ENCODE data around the gene PRR14L.
"Not testable (repeated sequence)": the region's sequence is repeated elsewhere in the genome, so short reads cannot be mapped to it uniquely, and the experiment has no call there.

PRR14L gene

DNA sequence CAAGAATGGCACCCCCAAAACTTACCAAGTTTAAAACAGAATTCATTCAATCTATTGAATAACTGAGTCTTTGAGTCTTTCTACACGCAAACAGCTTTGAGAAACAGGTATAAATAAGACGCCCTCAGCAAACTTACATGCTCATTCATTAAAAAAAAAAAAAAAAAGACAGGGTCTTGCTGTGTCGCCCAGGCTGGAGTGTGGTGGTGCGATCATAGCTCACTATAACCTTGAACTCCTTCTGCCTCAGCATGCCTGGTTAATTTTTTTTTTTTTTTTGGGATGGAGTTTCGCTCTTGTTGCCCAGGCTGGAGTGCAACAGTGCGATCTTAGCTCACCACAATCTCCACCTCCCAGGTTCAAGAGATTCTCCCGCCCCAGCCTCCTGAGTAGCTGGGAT, 6.1 kb downstream of the PRR14L start:
- no peak overlapping the region for H3K4me3 ChIP-seq (ENCODE audit: low read depth, low read length)
- DNase-seq (ENCODE audit: low read depth) = no peak
- TF ChIP-seq CTCF (IDR thresholded peaks at IDR 0.05; ENCODE audit: low read depth, low read length) (no peak), MYC (IDR thresholded peaks at IDR 0.05; ENCODE audit: low read depth, low read length) (no peak), POLR2A (IDR thresholded peaks at IDR 0.05; ENCODE audit: extremely low read depth, insufficient read length) (no peak)

DNA sequence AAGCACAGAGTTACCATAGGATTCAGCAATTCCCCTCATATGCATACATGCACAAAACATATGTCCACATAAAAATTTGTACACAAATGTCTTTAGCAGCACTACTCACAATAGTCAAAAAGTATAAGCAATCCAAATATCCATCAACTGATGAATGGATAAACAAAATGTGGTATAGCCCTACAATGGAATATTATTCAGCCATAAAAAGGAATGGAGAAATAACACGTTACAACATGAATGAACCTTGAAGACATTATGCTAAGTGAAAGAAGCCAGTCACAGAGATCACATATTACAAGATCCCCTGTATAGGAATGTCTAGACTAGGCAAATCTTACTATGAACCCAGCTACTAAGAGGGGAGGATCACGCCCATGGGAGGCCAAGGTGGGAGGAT, 7.2 kb downstream of the PRR14L start:
- no peak for DNase-seq (ENCODE audit: low read depth)
- H3K4me3 ChIP-seq (ENCODE audit: low read depth, low read length) = no peak overlapping the region
- TF ChIP-seq CTCF (IDR thresholded peaks at IDR 0.05; ENCODE audit: low read depth, low read length) (no peak), MAX (IDR thresholded peaks at IDR 0.05; ENCODE audit: low read depth, low read length) (no peak), MYC (IDR thresholded peaks at IDR 0.05; ENCODE audit: low read depth, low read length) (no peak), POLR2A (IDR thresholded peaks at IDR 0.05; ENCODE audit: extremely low read depth, insufficient read length) (no peak)

DNA sequence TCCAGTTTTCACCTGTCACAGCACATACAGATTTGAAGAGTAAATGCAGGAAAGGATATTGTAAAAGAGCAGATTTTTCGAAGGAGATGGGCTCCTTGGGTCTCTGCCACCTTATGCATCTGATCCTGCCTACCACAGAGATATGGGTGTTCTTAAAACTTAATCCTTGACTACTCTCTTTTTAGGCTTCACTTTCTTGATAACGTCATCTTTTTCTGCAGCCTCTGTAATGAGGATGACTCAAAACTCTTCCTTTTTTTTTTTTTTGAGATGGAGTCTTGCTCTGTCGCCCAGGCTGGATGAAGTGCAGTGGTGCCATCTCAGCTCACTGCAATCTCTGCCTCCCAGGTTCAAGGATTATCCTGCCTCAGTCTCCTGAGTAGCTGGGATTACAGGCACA, 7.8 kb downstream of the PRR14L start:
- DNase-seq (ENCODE audit: low read depth) = no peak
- no peak for TF ChIP-seq MAX (IDR thresholded peaks at IDR 0.05; ENCODE audit: low read depth, low read length)
- no peak for TF ChIP-seq MYC (IDR thresholded peaks at IDR 0.05; ENCODE audit: low read depth, low read length)
- no peak for TF ChIP-seq POLR2A (IDR thresholded peaks at IDR 0.05; ENCODE audit: extremely low read depth, insufficient read length)
- no peak for TF ChIP-seq CTCF (IDR thresholded peaks at IDR 0.05; ENCODE audit: low read depth, low read length)
- no peak overlapping the region for H3K4me3 ChIP-seq (ENCODE audit: low read depth, low read length)

GRCh38 chr22:31740314-31740713, 9.6 kb downstream of the PRR14L start:
- DNase-seq (ENCODE audit: low read depth); H3K4me3 ChIP-seq (ENCODE audit: low read depth, low read length): not testable (repeated sequence)

- H3K4me3 ChIP-seq (ENCODE audit: low read depth, low read length) = no peak overlapping the region
- TF ChIP-seq CTCF (IDR thresholded peaks at IDR 0.05; ENCODE audit: low read depth, low read length) (no peak), MYC (IDR thresholded peaks at IDR 0.05; ENCODE audit: low read depth, low read length) (no peak), MAX (IDR thresholded peaks at IDR 0.05; ENCODE audit: low read depth, low read length) (no peak), POLR2A (IDR thresholded peaks at IDR 0.05; ENCODE audit: extremely low read depth, insufficient read length) (no peak)
- no peak for DNase-seq (ENCODE audit: low read depth)
Measured at GRCh38 chr22:31739795-31740201, 10.1 kb downstream of the PRR14L start.

DNA sequence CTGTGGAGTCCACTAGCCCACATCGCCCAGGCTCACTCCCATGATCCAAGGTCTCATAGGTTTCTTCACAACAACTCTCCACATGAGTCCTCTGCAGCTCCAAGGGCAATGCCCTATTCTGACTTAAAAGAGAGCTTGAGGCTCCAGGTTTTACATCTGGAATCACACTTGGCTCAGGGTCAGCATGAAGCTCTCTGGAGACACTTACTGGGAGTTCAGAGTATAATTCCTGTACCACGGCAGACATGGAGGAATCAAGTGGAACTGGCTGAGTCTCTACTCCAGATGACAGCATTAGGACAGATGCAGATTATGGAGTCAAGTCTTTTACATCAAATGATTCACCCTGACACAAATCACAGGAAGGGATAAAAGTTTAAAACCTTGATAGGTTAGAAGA, 11.4 kb downstream of the PRR14L start:
- TF ChIP-seq MYC (IDR thresholded peaks at IDR 0.05; ENCODE audit: low read depth, low read length) = no peak
- TF ChIP-seq POLR2A (IDR thresholded peaks at IDR 0.05; ENCODE audit: extremely low read depth, insufficient read length) = no peak
- TF ChIP-seq MAX (IDR thresholded peaks at IDR 0.05; ENCODE audit: low read depth, low read length) = no peak
- TF ChIP-seq CTCF (IDR thresholded peaks at IDR 0.05; ENCODE audit: low read depth, low read length) = no peak
- no peak for DNase-seq (ENCODE audit: low read depth)
- no peak overlapping the region for H3K4me3 ChIP-seq (ENCODE audit: low read depth, low read length)

All from NB4 (cell line).